GM23338 (cell line): ENCODE results near the gene ATF2.

ENCODE experiments used
- EZH2 ChIP-seq: fragments of 200-600 bp; sonication (generic); IDR thresholded peaks from one replicate; pipeline ENCODE4 v1.8.0; 2017; ENCODE audit warnings: antibody characterized with exemption, mild to moderate bottlenecking, low read depth; ENCODE audit not compliant: unreplicated experiment
- EZH2phosphoT487 ChIP-seq: fragments of 200-600 bp; sonication (generic); IDR thresholded peaks from one replicate; pipeline ENCODE4 v1.8.1; 2018; ENCODE audit warnings: antibody characterized with exemption; ENCODE audit not compliant: unreplicated experiment
- NANOG ChIP-seq: IDR thresholded peaks from 2 replicates; pipeline ENCODE4 v1.6.1; 2016; ENCODE audit warnings: antibody characterized with exemption, borderline replicate concordance
- POLR2AphosphoS5 ChIP-seq: IDR thresholded peaks from 2 replicates; pipeline ENCODE4 v1.6.1; 2016; ENCODE audit warnings: antibody characterized with exemption, low read depth
- TF ChIP-seq, protein P1 (sequence below), 2 experiments: fragments of 200-600 bp in 1 of 2; sonication (generic) in 1 of 2; conservative IDR thresholded peaks; 2 replicates each; pipeline versions ENCODE4 v1.5.1 to v1.6.1; 2016 to 2017; ENCODE audit warnings: antibody characterized with exemption in 2 of 2, low read depth in 2 of 2, mild to moderate bottlenecking in 2 of 2, moderate library complexity in 1 of 2
- TF ChIP-seq, protein P2 (sequence below): IDR thresholded peaks from one replicate; pipeline ENCODE4 v1.6.1; 2018; ENCODE audit warnings: antibody characterized with exemption; ENCODE audit not compliant: unreplicated experiment

DNA sequence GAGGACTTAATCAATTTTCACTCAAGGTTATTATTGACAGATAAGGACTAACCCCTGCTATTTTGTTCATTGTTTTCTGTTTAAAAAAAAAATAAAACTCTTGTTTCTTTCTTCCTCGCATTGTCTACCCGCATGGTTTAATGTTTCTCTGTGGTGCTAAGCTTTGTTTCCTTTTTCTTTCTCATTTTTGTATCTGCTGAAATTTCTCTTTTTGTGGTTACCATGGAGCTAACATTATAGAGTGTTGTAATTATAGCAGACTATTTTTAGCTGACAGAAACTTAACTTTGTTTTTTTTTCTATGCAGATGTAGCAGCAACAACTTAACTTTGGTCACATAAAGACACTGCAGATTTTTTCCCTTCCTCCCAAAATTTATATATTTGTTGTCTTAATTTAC is 119.7 kb downstream of the ATF2 start:
- TF ChIP-seq EZH2 = no peak
- no peak for TF ChIP-seq EZH2phosphoT487
- TF ChIP-seq, protein P1, sequence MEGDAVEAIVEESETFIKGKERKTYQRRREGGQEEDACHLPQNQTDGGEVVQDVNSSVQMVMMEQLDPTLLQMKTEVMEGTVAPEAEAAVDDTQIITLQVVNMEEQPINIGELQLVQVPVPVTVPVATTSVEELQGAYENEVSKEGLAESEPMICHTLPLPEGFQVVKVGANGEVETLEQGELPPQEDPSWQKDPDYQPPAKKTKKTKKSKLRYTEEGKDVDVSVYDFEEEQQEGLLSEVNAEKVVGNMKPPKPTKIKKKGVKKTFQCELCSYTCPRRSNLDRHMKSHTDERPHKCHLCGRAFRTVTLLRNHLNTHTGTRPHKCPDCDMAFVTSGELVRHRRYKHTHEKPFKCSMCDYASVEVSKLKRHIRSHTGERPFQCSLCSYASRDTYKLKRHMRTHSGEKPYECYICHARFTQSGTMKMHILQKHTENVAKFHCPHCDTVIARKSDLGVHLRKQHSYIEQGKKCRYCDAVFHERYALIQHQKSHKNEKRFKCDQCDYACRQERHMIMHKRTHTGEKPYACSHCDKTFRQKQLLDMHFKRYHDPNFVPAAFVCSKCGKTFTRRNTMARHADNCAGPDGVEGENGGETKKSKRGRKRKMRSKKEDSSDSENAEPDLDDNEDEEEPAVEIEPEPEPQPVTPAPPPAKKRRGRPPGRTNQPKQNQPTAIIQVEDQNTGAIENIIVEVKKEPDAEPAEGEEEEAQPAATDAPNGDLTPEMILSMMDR (conservative IDR thresholded peaks at IDR 0.05; ENCODE audit: low read depth in 2 of 2) = no peak
- TF ChIP-seq NANOG = no peak
- no peak for TF ChIP-seq POLR2AphosphoS5
- TF ChIP-seq, protein P2, sequence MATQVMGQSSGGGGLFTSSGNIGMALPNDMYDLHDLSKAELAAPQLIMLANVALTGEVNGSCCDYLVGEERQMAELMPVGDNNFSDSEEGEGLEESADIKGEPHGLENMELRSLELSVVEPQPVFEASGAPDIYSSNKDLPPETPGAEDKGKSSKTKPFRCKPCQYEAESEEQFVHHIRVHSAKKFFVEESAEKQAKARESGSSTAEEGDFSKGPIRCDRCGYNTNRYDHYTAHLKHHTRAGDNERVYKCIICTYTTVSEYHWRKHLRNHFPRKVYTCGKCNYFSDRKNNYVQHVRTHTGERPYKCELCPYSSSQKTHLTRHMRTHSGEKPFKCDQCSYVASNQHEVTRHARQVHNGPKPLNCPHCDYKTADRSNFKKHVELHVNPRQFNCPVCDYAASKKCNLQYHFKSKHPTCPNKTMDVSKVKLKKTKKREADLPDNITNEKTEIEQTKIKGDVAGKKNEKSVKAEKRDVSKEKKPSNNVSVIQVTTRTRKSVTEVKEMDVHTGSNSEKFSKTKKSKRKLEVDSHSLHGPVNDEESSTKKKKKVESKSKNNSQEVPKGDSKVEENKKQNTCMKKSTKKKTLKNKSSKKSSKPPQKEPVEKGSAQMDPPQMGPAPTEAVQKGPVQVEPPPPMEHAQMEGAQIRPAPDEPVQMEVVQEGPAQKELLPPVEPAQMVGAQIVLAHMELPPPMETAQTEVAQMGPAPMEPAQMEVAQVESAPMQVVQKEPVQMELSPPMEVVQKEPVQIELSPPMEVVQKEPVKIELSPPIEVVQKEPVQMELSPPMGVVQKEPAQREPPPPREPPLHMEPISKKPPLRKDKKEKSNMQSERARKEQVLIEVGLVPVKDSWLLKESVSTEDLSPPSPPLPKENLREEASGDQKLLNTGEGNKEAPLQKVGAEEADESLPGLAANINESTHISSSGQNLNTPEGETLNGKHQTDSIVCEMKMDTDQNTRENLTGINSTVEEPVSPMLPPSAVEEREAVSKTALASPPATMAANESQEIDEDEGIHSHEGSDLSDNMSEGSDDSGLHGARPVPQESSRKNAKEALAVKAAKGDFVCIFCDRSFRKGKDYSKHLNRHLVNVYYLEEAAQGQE = no peak
